ENCODE data around the gene EFNA2.
A peak's percentile ranks its signal among the peaks of the same experiment; 100 is the strongest.

Gene EFNA2

GRCh38 chr19:1260749-1261537 lies 24.7 kb upstream of the EFNA2 start:
- DNase-seq (ENCODE audit: low read depth in 2 of 2): peak; percentile 95 to 96

- DNase-seq (ENCODE audit: low read depth in 2 of 2): no peak
Measured at GRCh38 chr19:1261538-1261797, 24.2 kb upstream of the EFNA2 start.

GRCh38 chr19:1261798-1262622 lies 23.7 kb upstream of the EFNA2 start:
- no peak for DNase-seq (ENCODE audit: low read depth in 2 of 2)

DNA sequence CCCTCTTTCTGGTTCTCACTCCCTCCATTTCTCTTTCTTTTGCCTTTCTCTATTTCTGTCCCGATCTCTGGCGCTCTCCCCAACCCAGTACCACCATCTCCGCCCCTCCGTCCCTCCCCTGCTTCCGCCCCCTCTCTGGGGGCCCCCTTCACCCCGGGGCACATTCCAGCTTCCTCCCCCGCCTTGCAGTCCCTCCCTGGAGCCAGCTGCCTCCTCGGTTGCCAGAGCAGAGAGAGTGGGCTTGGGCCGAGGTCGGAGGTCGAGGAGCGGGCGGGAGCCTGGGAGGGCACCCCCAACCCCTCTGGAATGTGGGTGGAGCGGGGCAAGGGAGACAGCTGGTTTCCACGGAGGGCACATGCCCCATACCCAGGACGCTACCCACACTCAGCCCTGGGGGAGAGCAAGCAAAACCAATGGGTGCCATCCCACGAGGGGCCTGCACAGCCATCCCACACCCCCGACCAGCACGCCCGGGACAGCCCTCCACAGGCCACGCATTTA lies 23.0 kb upstream of the EFNA2 start:
- DNase-seq (ENCODE audit: low read depth in 2 of 2): no peak

GRCh38 chr19:1263188-1263587 lies 22.5 kb upstream of the EFNA2 start:
- DNase-seq (ENCODE audit: low read depth in 2 of 2): no peak

GRCh38 chr19:1264801-1265614 lies 20.7 kb upstream of the EFNA2 start:
- no peak for DNase-seq (ENCODE audit: low read depth in 2 of 2)

DNA sequence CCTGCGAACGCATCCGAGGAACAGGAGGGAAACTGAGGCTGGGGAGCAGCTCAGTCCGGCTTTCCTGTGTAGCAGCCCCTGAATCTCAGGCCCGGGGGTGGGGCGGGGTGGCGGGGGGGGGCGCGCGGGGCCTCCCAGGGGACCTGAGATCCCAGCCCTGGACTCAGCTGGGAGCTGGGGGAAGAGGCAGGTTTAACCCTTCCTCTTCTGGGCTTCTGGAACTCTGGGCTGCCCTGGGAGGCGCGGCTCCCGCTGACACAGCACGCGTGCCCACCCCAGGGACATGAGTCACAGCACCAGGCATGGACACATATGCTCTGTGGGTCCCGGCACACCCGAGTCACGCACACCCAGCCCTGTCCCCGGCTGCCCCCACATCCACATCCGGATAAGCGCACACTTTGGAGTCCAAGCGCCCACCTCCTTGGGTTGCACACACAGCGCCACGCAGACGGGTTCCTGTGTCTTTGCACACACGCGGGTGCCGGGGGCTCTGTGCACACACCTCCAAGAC lies 20.0 kb upstream of the EFNA2 start:
- DNase-seq (ENCODE audit: low read depth in 2 of 2): no peak

GRCh38 chr19:1266129-1266915 lies 19.4 kb upstream of the EFNA2 start:
- DNase-seq (ENCODE audit: low read depth in 2 of 2): peak in 1 of 2 donors; percentile 69

DNA sequence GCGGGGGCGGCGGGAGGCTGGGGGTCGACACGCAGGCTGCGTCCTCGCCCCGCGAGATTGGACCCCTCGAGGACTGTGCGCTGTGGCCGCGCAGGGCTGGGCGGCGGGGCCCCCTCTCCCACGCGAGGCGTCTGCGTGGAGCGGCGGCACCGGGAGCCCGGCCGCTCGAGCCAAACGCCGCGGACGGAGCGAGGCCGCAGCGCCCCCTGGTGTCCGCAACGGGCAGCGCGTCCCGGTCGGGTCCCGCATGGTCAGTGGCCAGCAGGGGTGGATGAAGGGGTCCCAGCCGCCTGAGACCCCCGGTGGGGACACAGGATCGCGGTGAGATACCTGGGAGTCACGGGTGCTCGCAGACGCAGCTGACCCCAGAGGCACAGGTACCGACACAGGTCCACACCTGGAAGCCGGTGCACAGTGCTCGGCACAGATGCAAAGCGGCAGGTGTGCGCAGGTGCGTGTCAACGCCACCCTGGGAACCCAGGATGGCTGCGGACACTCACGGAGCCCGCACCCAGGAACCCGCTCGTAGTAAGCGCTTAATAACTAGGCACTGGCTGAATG lies 18.7 kb upstream of the EFNA2 start:
- DNase-seq (ENCODE audit: low read depth in 2 of 2): no peak

- no peak for DNase-seq (ENCODE audit: low read depth in 2 of 2)
Measured at GRCh38 chr19:1267477-1268225, 18.0 kb upstream of the EFNA2 start.

DNA sequence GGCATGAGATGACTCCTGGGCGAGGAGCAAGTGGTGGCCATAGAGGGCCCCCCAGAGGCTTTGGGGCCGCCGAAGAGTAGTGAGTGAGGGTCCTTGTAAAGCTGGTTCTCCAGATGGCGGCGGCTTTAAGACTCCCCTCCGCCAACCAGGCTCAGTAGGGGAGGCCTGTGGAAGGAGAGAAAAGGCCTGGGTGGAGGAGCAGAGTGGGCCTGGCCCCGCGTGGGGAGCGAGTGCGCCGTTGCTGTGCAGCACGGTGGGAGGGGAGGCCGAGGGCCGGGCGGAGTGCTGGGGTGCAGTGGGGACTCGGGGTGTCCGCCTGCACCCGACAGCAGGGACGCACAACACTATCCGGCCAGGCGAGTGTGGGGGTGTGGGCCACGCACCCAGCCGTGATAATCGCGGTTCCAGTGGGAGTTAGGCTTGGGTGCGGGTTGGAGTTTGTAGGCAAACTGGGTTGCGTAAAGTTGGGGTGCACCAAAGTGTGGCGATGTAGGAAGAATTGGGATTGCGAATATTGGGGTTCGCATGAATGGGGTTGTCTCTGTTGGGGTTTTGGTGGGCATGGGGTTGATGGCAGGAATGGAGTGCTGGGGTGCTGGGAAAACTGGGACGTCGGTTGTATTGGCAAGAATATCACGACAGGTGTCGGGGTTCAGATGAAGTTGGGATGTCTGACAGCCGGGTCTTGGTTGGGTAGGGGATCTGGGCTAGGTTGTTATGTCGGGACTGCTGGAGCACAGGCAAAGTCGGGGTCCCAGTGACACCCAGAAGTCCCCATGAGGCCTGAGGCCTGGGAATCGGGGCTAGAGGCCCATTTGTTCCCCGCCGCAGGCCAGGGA lies 17.2 kb upstream of the EFNA2 start:
- no peak for DNase-seq (ENCODE audit: low read depth in 2 of 2)

DNA sequence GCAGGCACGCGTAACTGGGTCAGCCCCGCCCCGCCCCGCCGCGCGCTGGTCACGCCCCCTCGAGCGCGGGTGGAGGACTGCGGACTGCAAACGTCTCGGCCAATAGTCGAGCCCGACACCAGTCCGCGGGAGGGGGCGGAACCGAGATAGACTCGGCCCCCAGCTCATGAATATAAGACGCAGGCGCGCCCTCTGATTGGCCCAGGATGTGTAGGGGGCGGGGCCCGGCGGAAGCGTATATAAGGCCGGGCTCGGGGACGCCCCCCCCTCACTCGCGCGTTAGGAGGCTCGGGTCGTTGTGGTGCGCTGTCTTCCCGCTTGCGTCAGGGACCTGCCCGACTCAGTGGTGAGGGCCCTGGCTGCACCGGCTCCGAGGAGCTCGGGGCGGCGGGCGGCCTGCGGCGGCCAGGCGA lies 16.6 kb upstream of the EFNA2 start, which contains the start of gene CIRBP:
Gene CIRBP (plus strand): TSS at position 268 of the 413 bp plus-strand sequence. CDS start 1,602 bp downstream, outside the sequence.
- peak; percentile 98 to 99 for DNase-seq (ENCODE audit: low read depth in 2 of 2)

- peak in 1 of 2 donors; percentile 71 for DNase-seq (ENCODE audit: low read depth in 2 of 2)
Measured at GRCh38 chr19:1269478-1270212, 16.0 kb upstream of the EFNA2 start.

- no peak for DNase-seq (ENCODE audit: low read depth in 2 of 2)
Measured at GRCh38 chr19:1270213-1270853, 15.3 kb upstream of the EFNA2 start.

- DNase-seq (ENCODE audit: low read depth in 2 of 2): no peak
Measured at GRCh38 chr19:1270854-1271527, 14.7 kb upstream of the EFNA2 start.

DNA sequence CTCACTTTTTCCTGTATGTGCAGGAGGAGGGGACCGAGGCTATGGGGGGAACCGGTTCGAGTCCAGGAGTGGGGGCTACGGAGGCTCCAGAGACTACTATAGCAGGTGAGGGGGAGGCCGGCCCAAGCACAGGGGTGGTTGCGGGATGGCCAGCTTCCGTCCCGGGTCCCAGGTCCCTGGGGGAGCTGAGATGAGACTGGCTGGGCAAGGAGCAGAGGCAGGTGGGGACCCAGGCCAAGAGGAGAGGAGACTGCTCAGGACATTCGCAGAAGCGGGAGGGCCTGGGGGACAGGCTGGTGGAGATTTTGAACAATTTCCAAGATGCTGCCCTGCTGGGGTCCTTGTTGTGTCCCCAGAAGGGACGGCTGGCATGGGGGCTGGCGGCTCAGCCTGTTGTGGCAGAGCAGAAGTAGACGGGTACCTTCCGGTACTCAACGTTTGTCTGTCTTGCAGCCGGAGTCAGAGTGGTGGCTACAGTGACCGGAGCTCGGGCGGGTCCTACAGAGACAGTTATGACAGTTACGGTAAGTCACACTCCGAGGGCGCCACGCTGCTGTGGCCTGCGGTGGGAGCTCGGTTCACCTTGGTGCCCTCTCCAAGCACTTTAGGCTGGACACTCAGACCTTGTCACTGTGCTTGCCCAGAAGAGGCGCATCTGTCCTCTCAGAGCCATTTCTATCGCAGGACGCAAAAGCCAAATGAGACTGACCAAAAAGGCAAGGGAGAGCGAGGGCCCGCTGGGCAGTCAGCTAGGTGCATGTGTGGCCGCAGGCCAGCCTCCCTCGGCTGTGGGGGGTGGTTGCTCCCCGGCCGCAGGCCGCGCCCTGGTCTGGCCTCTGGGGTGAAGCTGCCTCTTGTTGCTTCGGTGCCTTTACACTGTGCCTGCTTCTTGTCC lies 13.9 kb upstream of the EFNA2 start:
- no peak for DNase-seq (ENCODE audit: low read depth in 2 of 2)
